SK-N-SH treated with all-trans-retinoic acid at 6 μM for 48 hours (cell line): ENCODE data around the gene SRBD1.

ENCODE experiments used
- CSDC2 ChIP-seq: fragments of 250-450 bp; sonication (Bioruptor Pico); IDR thresholded peaks from 2 replicates; pipeline ENCODE4 v1.5.0; 2020; ENCODE audit warnings: mild to moderate bottlenecking, moderate library complexity
- RARB ChIP-seq: fragments of 250-450 bp; sonication (Bioruptor Pico); IDR thresholded peaks from 2 replicates; pipeline ENCODE4 v1.8.0; 2021; ENCODE audit warnings: mild to moderate bottlenecking, moderate library complexity
- ZFP30 ChIP-seq: fragments of 450-650 bp; formaldehyde crosslinking; IDR thresholded peaks from 2 replicates; pipeline ENCODE4 v1.5.0; 2022; ENCODE audit warnings: mild to moderate bottlenecking, moderate library complexity
- ZNF8 ChIP-seq: fragments of 450-650 bp; formaldehyde crosslinking; IDR thresholded peaks from 2 replicates; pipeline ENCODE4 v1.5.0; 2020; ENCODE audit warnings: mild to moderate bottlenecking, moderate library complexity
- TF ChIP-seq, protein P1 (sequence below): fragments of 250-450 bp; sonication (Bioruptor Pico); IDR thresholded peaks from 2 replicates; pipeline ENCODE4 v1.8.0; 2021; ENCODE audit warnings: low read depth, mild to moderate bottlenecking, moderate library complexity, borderline replicate concordance
- TF ChIP-seq, protein P2 (sequence below): fragments of 250-450 bp; sonication (Bioruptor Pico); IDR thresholded peaks from 2 replicates; pipeline ENCODE4 v1.5.1; 2021; ENCODE audit warnings: mild to moderate bottlenecking, moderate library complexity
- TF ChIP-seq, protein P3 (sequence below): fragments of 250-450 bp; sonication (Bioruptor Pico); IDR thresholded peaks from 2 replicates; pipeline ENCODE4 v1.8.0; 2020; ENCODE audit warnings: mild to moderate bottlenecking, moderate library complexity, borderline replicate concordance

DNA sequence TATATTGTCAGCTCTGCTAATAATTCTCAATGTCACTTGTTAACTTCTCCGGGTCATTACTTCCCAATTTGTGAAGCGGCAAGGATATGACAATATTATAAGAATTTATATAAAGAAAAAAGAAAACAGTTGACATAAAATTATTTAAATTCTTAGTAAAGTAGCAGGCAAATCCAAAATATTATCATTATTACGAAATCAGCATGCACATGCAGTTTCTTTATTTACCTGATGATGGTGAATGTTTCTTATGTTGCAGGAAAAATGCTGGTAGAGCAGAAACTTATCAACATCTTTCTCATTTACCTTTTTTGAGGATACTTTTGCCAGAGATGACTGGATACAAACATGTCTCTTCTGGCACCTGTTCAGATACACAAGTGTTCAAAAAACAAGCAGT is 38.1 kb downstream of the SRBD1 start:
- no peak for TF ChIP-seq CSDC2 (CRISPR knock-in tag)
- TF ChIP-seq, protein P1, sequence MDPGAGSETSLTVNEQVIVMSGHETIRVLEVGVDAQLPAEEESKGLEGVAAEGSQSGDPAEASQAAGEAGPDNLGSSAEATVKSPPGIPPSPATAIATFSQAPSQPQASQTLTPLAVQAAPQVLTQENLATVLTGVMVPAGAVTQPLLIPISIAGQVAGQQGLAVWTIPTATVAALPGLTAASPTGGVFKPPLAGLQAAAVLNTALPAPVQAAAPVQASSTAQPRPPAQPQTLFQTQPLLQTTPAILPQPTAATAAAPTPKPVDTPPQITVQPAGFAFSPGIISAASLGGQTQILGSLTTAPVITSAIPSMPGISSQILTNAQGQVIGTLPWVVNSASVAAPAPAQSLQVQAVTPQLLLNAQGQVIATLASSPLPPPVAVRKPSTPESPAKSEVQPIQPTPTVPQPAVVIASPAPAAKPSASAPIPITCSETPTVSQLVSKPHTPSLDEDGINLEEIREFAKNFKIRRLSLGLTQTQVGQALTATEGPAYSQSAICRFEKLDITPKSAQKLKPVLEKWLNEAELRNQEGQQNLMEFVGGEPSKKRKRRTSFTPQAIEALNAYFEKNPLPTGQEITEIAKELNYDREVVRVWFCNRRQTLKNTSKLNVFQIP (CRISPR knock-in tag) = no peak
- TF ChIP-seq, protein P2, sequence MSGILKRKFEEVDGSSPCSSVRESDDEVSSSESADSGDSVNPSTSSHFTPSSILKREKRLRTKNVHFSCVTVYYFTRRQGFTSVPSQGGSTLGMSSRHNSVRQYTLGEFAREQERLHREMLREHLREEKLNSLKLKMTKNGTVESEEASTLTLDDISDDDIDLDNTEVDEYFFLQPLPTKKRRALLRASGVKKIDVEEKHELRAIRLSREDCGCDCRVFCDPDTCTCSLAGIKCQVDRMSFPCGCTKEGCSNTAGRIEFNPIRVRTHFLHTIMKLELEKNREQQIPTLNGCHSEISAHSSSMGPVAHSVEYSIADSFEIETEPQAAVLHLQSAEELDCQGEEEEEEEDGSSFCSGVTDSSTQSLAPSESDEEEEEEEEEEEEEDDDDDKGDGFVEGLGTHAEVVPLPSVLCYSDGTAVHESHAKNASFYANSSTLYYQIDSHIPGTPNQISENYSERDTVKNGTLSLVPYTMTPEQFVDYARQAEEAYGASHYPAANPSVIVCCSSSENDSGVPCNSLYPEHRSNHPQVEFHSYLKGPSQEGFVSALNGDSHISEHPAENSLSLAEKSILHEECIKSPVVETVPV (CRISPR knock-in tag) = no peak
- TF ChIP-seq, protein P3, sequence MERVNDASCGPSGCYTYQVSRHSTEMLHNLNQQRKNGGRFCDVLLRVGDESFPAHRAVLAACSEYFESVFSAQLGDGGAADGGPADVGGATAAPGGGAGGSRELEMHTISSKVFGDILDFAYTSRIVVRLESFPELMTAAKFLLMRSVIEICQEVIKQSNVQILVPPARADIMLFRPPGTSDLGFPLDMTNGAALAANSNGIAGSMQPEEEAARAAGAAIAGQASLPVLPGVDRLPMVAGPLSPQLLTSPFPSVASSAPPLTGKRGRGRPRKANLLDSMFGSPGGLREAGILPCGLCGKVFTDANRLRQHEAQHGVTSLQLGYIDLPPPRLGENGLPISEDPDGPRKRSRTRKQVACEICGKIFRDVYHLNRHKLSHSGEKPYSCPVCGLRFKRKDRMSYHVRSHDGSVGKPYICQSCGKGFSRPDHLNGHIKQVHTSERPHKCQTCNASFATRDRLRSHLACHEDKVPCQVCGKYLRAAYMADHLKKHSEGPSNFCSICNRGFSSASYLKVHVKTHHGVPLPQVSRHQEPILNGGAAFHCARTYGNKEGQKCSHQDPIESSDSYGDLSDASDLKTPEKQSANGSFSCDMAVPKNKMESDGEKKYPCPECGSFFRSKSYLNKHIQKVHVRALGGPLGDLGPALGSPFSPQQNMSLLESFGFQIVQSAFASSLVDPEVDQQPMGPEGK (CRISPR knock-in tag) = no peak
- no peak for TF ChIP-seq ZFP30
- TF ChIP-seq ZNF8 (CRISPR knock-in tag) = no peak
- TF ChIP-seq RARB (CRISPR knock-in tag) = no peak
